ENCODE results near the gene SLMAP. TPM values are rescaled to one million over a fixed set of nuclear protein-coding genes. Genes with fewer than 3 reads are reported as not detected.
A peak's percentile ranks its signal among the peaks of the same experiment; 100 is the strongest.

SLMAP gene
- total and polyA plus RNA-seq, 7 donors = 28.2 to 745 (median 300) TPM

GRCh38 chr3:57852896-57853295 is 96.8 kb downstream of the SLMAP start:
- no peaks in the 10 kb centered on the region for H3K27me3 ChIP-seq
- 93 to 96% methylated on average over 1 of the region's 1 CpG for WGBS, 2 donors
- peaks cover 0 to 12% (median 0%) of the 10 kb centered on the region in 4 donors for H3K36me3 ChIP-seq
- no peak for DNase-seq
- peaks cover 0 to 7% (median 3%) of the 10 kb centered on the region in 4 donors for H3K4me1 ChIP-seq
- no peaks in the 10 kb centered on the region for H3K9me3 ChIP-seq
- no peak overlapping the region for H3K27ac ChIP-seq
- no peak overlapping the region for H3K4me3 ChIP-seq
- intact Hi-C loops (cut with DNase I) = loop anchor here (10.0 kb wide), 1 partner anchor 458 kb away; no protein-coding TSS in a partner anchor
- TF ChIP-seq EP300 (IDR thresholded peaks at IDR 0.05) (no peak), POLR2AphosphoS5 (IDR thresholded peaks at IDR 0.05) (no peak), POLR2A (IDR thresholded peaks at IDR 0.05) (no peak)
- TF ChIP-seq, protein P1, sequence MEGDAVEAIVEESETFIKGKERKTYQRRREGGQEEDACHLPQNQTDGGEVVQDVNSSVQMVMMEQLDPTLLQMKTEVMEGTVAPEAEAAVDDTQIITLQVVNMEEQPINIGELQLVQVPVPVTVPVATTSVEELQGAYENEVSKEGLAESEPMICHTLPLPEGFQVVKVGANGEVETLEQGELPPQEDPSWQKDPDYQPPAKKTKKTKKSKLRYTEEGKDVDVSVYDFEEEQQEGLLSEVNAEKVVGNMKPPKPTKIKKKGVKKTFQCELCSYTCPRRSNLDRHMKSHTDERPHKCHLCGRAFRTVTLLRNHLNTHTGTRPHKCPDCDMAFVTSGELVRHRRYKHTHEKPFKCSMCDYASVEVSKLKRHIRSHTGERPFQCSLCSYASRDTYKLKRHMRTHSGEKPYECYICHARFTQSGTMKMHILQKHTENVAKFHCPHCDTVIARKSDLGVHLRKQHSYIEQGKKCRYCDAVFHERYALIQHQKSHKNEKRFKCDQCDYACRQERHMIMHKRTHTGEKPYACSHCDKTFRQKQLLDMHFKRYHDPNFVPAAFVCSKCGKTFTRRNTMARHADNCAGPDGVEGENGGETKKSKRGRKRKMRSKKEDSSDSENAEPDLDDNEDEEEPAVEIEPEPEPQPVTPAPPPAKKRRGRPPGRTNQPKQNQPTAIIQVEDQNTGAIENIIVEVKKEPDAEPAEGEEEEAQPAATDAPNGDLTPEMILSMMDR (IDR thresholded peaks at IDR 0.05) = peak in 1 of 4 experiments; percentile 23

DNA sequence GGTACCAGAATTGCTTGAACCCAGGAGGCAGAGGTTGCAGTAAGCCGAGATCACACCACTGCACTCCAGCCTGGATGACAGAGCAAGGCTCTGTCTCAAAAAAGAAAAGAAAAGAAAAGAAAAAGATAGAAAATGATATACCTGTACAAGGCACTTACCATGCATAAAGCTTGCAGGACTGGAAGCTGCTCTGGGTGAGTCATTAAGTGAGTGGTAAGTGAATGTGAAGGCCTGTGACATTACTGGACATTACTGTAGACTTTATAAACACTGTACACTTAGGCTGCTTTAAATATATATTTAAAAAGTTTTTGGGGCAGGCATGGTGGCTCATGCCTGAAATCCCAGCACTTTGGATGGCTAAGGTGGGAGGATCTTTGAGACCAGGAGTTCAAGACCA is 99.2 kb downstream of the SLMAP start:
- TF ChIP-seq POLR2AphosphoS5 (IDR thresholded peaks at IDR 0.05) = no peak
- TF ChIP-seq, protein P1 (IDR thresholded peaks at IDR 0.05) = no peak
- TF ChIP-seq EP300 (IDR thresholded peaks at IDR 0.05) = no peak
- no peaks in the 10 kb centered on the region for H3K9me3 ChIP-seq
- peaks cover 0 to 32% (median 3%) of the 10 kb centered on the region in 4 donors for H3K36me3 ChIP-seq
- DNase-seq = no peak
- no peaks in the 10 kb centered on the region for H3K27me3 ChIP-seq
- no peak overlapping the region for H3K4me3 ChIP-seq
- 96 to 98% methylated on average over 1 of the region's 1 CpG for WGBS, 2 donors
- H3K27ac ChIP-seq = no peak overlapping the region
- peaks cover 0 to 7% (median 3%) of the 10 kb centered on the region in 4 donors for H3K4me1 ChIP-seq
- intact Hi-C loops (cut with DNase I) = loop anchor here (10.0 kb wide), 1 partner anchor 460 kb away; no protein-coding TSS in a partner anchor

- Histone ChIP-seq H3K27ac (no peak overlapping the region), H3K4me1 (peaks cover 0 to 7% (median 3%) of the 10 kb centered on the region in 4 donors), H3K9me3 (no peaks in the 10 kb centered on the region), H3K27me3 (no peaks in the 10 kb centered on the region), H3K36me3 (peaks cover 0 to 32% (median 3%) of the 10 kb centered on the region in 4 donors), H3K4me3 (no peak overlapping the region)
- intact Hi-C loops (cut with DNase I) = loop anchor here (10.0 kb wide), 1 partner anchor 461 kb away; no protein-coding TSS in a partner anchor
- 94 to 98% methylated on average over 4 of the region's 4 CpGs for WGBS, 2 donors
- DNase-seq = no peak
- TF ChIP-seq POLR2A (IDR thresholded peaks at IDR 0.05) (no peak), EP300 (IDR thresholded peaks at IDR 0.05) (no peak)
These were observed 99.8 kb downstream of the SLMAP start for GRCh38 chr3:57855943-57856342.

DNA sequence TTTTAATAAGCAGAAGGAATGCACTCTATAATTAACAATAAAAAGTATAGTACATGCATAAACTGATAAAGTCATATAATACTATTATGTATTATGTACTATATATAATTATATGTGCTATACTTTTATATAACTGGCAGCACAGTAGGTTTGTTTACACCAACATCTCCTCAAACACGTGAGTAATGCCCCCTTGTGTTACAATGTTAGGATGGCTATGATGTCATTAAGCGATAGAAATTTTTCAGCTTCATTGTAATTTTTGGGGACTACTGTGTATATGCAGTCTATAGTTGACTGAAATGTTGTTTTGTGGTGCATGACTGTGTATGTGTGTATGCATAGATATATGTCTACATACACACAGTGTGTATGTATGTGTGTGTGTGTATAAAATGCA is 100.6 kb downstream of the SLMAP start:
- Histone ChIP-seq H3K27me3 (no peaks in the 10 kb centered on the region), H3K27ac (no peak overlapping the region), H3K9me3 (no peaks in the 10 kb centered on the region), H3K4me1 (peaks cover 0 to 7% (median 3%) of the 10 kb centered on the region in 4 donors), H3K4me3 (no peak overlapping the region), H3K36me3 (peaks cover 0 to 38% (median 3%) of the 10 kb centered on the region in 4 donors)
- TF ChIP-seq POLR2AphosphoS5 (IDR thresholded peaks at IDR 0.05) (no peak), EP300 (IDR thresholded peaks at IDR 0.05) (no peak), POLR2A (IDR thresholded peaks at IDR 0.05) (no peak)
- TF ChIP-seq, protein P1 (IDR thresholded peaks at IDR 0.05) = no peak
- WGBS, 2 donors = 55 to 65% methylated on average over 2 of the region's 2 CpGs
- intact Hi-C loops (cut with DNase I) = loop anchor here (10.0 kb wide), 1 partner anchor 462 kb away; no protein-coding TSS in a partner anchor
- DNase-seq = no peak

DNA sequence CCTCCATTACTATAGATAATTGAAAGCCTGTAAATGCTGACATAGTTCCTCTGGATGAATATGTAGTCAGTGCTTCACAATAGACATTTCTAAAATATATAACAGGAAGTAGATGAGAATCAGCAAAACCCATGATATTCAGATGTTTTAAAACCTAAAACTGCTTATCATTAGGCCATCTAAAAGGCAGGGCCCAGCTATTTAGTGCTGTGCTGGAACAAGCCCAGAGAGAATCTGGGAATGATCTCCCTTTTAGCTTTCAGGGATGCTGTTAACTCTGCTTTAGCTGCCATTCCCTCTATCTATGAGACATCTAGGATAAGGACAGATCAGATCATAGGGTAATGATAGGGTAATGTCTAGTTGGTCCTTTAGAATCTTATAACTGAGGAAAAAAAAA is 106.8 kb downstream of the SLMAP start:
- DNase-seq = no peak
- no peaks in the 10 kb centered on the region for H3K4me1 ChIP-seq
- H3K36me3 ChIP-seq = peaks cover 0 to 47% (median 5%) of the 10 kb centered on the region in 4 donors
- H3K27ac ChIP-seq = no peak overlapping the region
- no peak overlapping the region for H3K4me3 ChIP-seq
- H3K27me3 ChIP-seq = no peaks in the 10 kb centered on the region
- no peaks in the 10 kb centered on the region for H3K9me3 ChIP-seq
- intact Hi-C loops (cut with DNase I) = no loop called here
- TF ChIP-seq POLR2A (IDR thresholded peaks at IDR 0.05) = no peak
- TF ChIP-seq EP300 (IDR thresholded peaks at IDR 0.05) = no peak
- TF ChIP-seq POLR2AphosphoS5 (IDR thresholded peaks at IDR 0.05) = no peak
- TF ChIP-seq, protein P1 (IDR thresholded peaks at IDR 0.05) = no peak

Data from sigmoid colon (tissue), 7 donors.